DND-41 (cell line): Measurements from ENCODE around the gene EEF2K.

Experiments used
- ATAC-seq: fragments of 200-7000 bp; cut with Tn5 transposase; 3 replicates; pipeline ENCODE4 v1.9.1; 2021; ENCODE audit warnings: low read depth; ENCODE audit not compliant: insufficient read depth
- DNase-seq: peaks from one replicate; pipeline ENCODE4 v3.0.0-alpha.2; 2020
- H2AFZ ChIP-seq: 2 replicates; pipeline ENCODE4 v1.6.0; 2012; ENCODE audit warnings: low read depth, low read length
- H3K27ac ChIP-seq: 2 replicates; pipeline ENCODE4 v1.5.1; 2012; ENCODE audit warnings: low read length, inconsistent platforms
- H3K27me3 ChIP-seq: fragments of 200-600 bp; sonication (generic); 2 replicates; pipeline ENCODE4 v1.6.0; 2012; ENCODE audit warnings: low read length, mild to moderate bottlenecking, inconsistent platforms; ENCODE audit not compliant: insufficient read depth, poor library complexity
- H3K36me3 ChIP-seq: 2 replicates; pipeline ENCODE4 v1.5.1; 2012; ENCODE audit warnings: low read length, inconsistent platforms; ENCODE audit not compliant: insufficient read depth
- H3K4me1 ChIP-seq: 2 replicates; pipeline ENCODE4 v1.5.1; 2012; ENCODE audit warnings: mild to moderate bottlenecking, low read length; ENCODE audit not compliant: insufficient read depth
- H3K4me2 ChIP-seq: 2 replicates; pipeline ENCODE4 v1.6.0; 2012; ENCODE audit warnings: mild to moderate bottlenecking, moderate library complexity, low read length, inconsistent platforms; ENCODE audit not compliant: insufficient read depth
- H3K4me3 ChIP-seq, 2 experiments: fragments of 200-600 bp in 1 of 2; shearing (Covaris generic) in 1 of 2; 2 replicates each; pipeline ENCODE4 v1.5.1; 2012 to 2016; ENCODE audit warnings: inconsistent platforms in 2 of 2, low read length in 2 of 2, mild to moderate bottlenecking in 2 of 2, low read depth in 1 of 2, moderate library complexity in 1 of 2
- H3K79me2 ChIP-seq: 2 replicates; pipeline ENCODE4 v1.6.0; 2012; ENCODE audit warnings: low read length, inconsistent platforms; ENCODE audit not compliant: insufficient read depth
- H3K9ac ChIP-seq: 2 replicates; pipeline ENCODE4 v1.6.0; 2012; ENCODE audit warnings: low read depth, mild to moderate bottlenecking, inconsistent platforms, low read length, moderate library complexity
- H3K9me3 ChIP-seq: 2 replicates; pipeline ENCODE4 v1.5.1; 2012; ENCODE audit warnings: low read length, moderate library complexity, mild to moderate bottlenecking, inconsistent platforms; ENCODE audit not compliant: insufficient read depth, severe bottlenecking
- H4K20me1 ChIP-seq: 2 replicates; pipeline ENCODE4 v1.6.0; 2012; ENCODE audit warnings: low read length; ENCODE audit not compliant: insufficient read depth
- CTCF ChIP-seq: IDR thresholded peaks from 2 replicates; pipeline ENCODE4 v1.5.1; 2012; ENCODE audit warnings: borderline replicate concordance, low read length, moderate library complexity, mild to moderate bottlenecking; ENCODE audit not compliant: poor library complexity, severe bottlenecking; ENCODE audit errors: extremely low read depth
- EZH2 ChIP-seq: IDR thresholded peaks from 3 replicates; pipeline ENCODE4 v1.6.1; 2012; ENCODE audit warnings: borderline replicate concordance, low read depth, mild to moderate bottlenecking, moderate library complexity, low read length, inconsistent platforms; ENCODE audit not compliant: severe bottlenecking

The EEF2K gene

GRCh38 chr16:22219389-22220068 is 13.5 kb downstream of the EEF2K start:
- DNase-seq, result no peak

GRCh38 chr16:22220069-22220440 is 14.0 kb downstream of the EEF2K start:
- H2AFZ ChIP-seq, result no peak overlapping the region
- no peaks in the 10 kb centered on the region for H3K9me3 ChIP-seq
- H4K20me1 ChIP-seq, result peaks cover 9% of the 10 kb centered on the region; the same call in 1 of the 2 replicates
- H3K27me3 ChIP-seq, result no peaks in the 10 kb centered on the region
- TF ChIP-seq CTCF, result no peak
- no peak for TF ChIP-seq EZH2
- no peak overlapping the region for H3K27ac ChIP-seq
- no peaks in the 10 kb centered on the region for H3K4me1 ChIP-seq
- H3K36me3 ChIP-seq, result peaks cover 4% of the 10 kb centered on the region
- no peak overlapping the region for H3K4me2 ChIP-seq
- H3K79me2 ChIP-seq, result no peaks in the 10 kb centered on the region
- ATAC-seq (no peak), DNase-seq (no peak)
- no peak overlapping the region for H3K9ac ChIP-seq
- H3K4me3 ChIP-seq, result no peak overlapping the region

More at GRCh38 chr16:22219389-22220068, 13.5 kb downstream of the EEF2K start:
- TF ChIP-seq EZH2 (no peak), CTCF (no peak)
- Histone ChIP-seq H3K9me3 (no peaks in the 10 kb centered on the region), H3K27ac (no peak overlapping the region), H3K79me2 (no peaks in the 10 kb centered on the region), H3K4me3 (no peak overlapping the region), H4K20me1 (peaks cover 9% of the 10 kb centered on the region; the same call in 1 of the 2 replicates), H3K36me3 (peaks cover 4% of the 10 kb centered on the region), H3K4me2 (no peak overlapping the region), H2AFZ (no peak overlapping the region), H3K4me1 (no peaks in the 10 kb centered on the region), H3K27me3 (no peaks in the 10 kb centered on the region), H3K9ac (no peak overlapping the region)
- ATAC-seq, result no peak

GRCh38 chr16:22220714-22221113 is 14.6 kb downstream of the EEF2K start:
- H3K4me1 ChIP-seq, result no peaks in the 10 kb centered on the region
- DNase-seq, result no peak
- H3K27ac ChIP-seq, result no peak overlapping the region
- H3K9me3 ChIP-seq, result no peaks in the 10 kb centered on the region
- peaks cover 4% of the 10 kb centered on the region; the same call in 1 of the 2 replicates for H3K79me2 ChIP-seq
- peaks cover 11% of the 10 kb centered on the region; the same call in 1 of the 2 replicates for H4K20me1 ChIP-seq
- H3K4me2 ChIP-seq, result no peak overlapping the region
- no peak overlapping the region for H3K4me3 ChIP-seq
- peaks cover 7% of the 10 kb centered on the region for H3K36me3 ChIP-seq
- H2AFZ ChIP-seq, result no peak overlapping the region
- H3K27me3 ChIP-seq, result no peaks in the 10 kb centered on the region
- H3K9ac ChIP-seq, result no peak overlapping the region
- TF ChIP-seq CTCF (no peak), EZH2 (no peak)
- ATAC-seq, result no peak

GRCh38 chr16:22222006-22222405 is 15.9 kb downstream of the EEF2K start:
- Histone ChIP-seq H3K79me2 (peaks cover 4% of the 10 kb centered on the region; the same call in 1 of the 2 replicates), H3K9me3 (no peaks in the 10 kb centered on the region), H3K4me3 (no peak overlapping the region), H3K4me1 (no peaks in the 10 kb centered on the region), H3K36me3 (peaks cover 10% of the 10 kb centered on the region), H3K27ac (no peak overlapping the region), H3K9ac (no peak overlapping the region), H3K4me2 (no peak overlapping the region), H2AFZ (no peak overlapping the region), H3K27me3 (no peaks in the 10 kb centered on the region), H4K20me1 (peaks cover 7% of the 10 kb centered on the region; the same call in 1 of the 2 replicates)
- ATAC-seq (no peak), DNase-seq (no peak)
- TF ChIP-seq CTCF (no peak), EZH2 (no peak)
